ENCODE measurements around the gene CD248.

The CD248 gene

DNA sequence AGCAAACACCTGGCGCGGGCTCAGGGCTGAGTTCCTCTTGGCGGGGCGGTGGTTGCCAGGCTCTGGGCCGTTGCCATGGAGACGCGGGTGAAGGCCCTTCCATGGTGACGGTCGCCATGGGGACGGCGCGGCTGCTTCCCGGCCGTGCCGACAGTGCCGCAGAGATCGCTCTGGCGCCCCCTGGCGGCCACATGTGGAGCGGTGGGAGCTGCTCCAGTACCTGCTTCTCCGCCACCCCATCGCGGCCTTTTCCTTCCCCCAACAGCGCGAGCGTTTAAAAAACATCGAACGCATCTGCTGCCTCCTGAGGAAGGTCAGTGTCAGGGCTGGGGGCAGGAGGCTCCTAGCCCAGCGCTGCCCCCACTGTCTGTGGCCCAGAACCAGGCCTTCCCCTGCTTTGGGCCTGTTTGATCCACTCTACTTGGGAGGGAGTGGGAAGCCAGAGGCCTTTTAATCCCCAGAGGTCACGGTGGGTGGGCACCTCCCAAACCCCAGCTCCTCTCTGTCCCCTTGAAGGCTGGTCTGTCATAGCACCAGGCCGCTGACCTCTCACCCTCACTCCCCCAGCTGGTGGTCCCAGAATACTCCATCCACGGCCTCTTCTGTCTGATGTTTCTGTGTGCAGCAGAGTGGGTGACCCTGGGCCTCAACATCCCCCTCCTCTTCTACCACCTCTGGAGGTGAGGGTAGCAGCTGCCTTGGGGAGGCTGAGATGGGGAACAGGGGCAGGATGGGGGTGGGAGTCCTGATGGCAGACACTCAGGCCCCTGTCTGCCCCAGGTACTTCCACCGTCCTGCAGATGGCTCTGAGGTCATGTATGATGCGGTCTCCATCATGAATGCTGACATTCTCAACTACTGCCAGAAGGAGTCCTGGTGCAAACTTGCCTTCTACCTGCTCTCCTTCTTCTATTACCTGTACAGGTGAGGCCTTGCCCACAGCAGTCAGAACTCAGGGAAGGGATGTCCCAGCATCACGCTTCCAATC is 34.1 kb downstream of the CD248 start:
- TF ChIP-seq, protein P1, sequence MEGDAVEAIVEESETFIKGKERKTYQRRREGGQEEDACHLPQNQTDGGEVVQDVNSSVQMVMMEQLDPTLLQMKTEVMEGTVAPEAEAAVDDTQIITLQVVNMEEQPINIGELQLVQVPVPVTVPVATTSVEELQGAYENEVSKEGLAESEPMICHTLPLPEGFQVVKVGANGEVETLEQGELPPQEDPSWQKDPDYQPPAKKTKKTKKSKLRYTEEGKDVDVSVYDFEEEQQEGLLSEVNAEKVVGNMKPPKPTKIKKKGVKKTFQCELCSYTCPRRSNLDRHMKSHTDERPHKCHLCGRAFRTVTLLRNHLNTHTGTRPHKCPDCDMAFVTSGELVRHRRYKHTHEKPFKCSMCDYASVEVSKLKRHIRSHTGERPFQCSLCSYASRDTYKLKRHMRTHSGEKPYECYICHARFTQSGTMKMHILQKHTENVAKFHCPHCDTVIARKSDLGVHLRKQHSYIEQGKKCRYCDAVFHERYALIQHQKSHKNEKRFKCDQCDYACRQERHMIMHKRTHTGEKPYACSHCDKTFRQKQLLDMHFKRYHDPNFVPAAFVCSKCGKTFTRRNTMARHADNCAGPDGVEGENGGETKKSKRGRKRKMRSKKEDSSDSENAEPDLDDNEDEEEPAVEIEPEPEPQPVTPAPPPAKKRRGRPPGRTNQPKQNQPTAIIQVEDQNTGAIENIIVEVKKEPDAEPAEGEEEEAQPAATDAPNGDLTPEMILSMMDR (IDR thresholded peaks at IDR 0.05; ENCODE audit: control insufficient read depth, insufficient read depth, low read depth, low read length, missing control alignments), result peak; percentile 98
- H3K4me3 ChIP-seq (ENCODE audit: control insufficient read depth, low read depth, low read length), result no peak overlapping the region
- peak; percentile 53 for DNase-seq (ENCODE audit: low read depth)

- H3K4me3 ChIP-seq (ENCODE audit: control insufficient read depth, low read depth, low read length), result no peak overlapping the region
- DNase-seq (ENCODE audit: low read depth), result no peak
Observed at GRCh38 chr11:66281776-66282467, 34.9 kb downstream of the CD248 start.

GRCh38 chr11:66281001-66281400 is 35.8 kb downstream of the CD248 start:
- H3K4me3 ChIP-seq (ENCODE audit: control insufficient read depth, low read depth, low read length), result no peak overlapping the region
- DNase-seq (ENCODE audit: low read depth), result no peak
- TF ChIP-seq, protein P1 (IDR thresholded peaks at IDR 0.05; ENCODE audit: control insufficient read depth, insufficient read depth, low read depth, low read length, missing control alignments), result no peak

More at GRCh38 chr11:66281776-66282467, 34.9 kb downstream of the CD248 start:
- TF ChIP-seq, protein P1 (IDR thresholded peaks at IDR 0.05; ENCODE audit: control insufficient read depth, insufficient read depth, low read depth, low read length, missing control alignments), result no peak

DNA sequence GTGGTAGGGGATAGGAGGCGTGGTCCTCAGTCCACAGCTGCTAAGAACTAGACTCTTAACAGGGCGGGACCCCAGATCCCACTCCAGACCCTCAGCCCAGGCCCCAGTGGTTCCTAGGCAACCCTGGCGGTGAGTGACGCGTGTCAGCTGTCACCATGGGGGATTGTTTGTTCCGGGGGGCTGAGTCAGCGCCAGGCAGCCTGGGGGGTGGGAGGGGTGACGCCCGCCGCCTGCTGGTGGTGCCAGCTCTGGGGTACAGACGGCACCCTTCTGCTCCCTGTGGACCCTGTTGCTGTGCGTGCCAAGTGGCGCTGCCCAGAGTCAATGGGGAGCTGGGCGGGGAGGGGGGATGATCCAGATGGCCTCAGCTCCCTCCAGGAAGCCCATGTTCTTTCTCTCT is 36.4 kb downstream of the CD248 start:
- TF ChIP-seq, protein P1 (IDR thresholded peaks at IDR 0.05; ENCODE audit: control insufficient read depth, insufficient read depth, low read depth, low read length, missing control alignments), result no peak
- no peak for DNase-seq (ENCODE audit: low read depth)
- H3K4me3 ChIP-seq (ENCODE audit: control insufficient read depth, low read depth, low read length), result no peak overlapping the region

GRCh38 chr11:66279092-66279734 is 37.6 kb downstream of the CD248 start:
- TF ChIP-seq, protein P1 (IDR thresholded peaks at IDR 0.05; ENCODE audit: control insufficient read depth, insufficient read depth, low read depth, low read length, missing control alignments), result no peak
- no peak overlapping the region for H3K4me3 ChIP-seq (ENCODE audit: control insufficient read depth, low read depth, low read length)
- DNase-seq (ENCODE audit: low read depth), result no peak

GRCh38 chr11:66278363-66279091 is 38.3 kb downstream of the CD248 start:
- no peak for DNase-seq (ENCODE audit: low read depth)
- H3K4me3 ChIP-seq (ENCODE audit: control insufficient read depth, low read depth, low read length), result peak overlapping the region; percentile 18; the same call in 1 of the 2 replicates
- TF ChIP-seq, protein P1 (IDR thresholded peaks at IDR 0.05; ENCODE audit: control insufficient read depth, insufficient read depth, low read depth, low read length, missing control alignments), result no peak

Data from AG09309 (cell line).